PC-3 (cell line): ENCODE measurements around the gene RHBG.

ENCODE experiments used
- EZH2 ChIP-seq: fragments of 300-600 bp; sonication (generic); IDR thresholded peaks from one replicate; pipeline ENCODE4 v1.6.1; 2017; ENCODE audit warnings: antibody characterized with exemption, mild to moderate bottlenecking, low read length; ENCODE audit not compliant: unreplicated experiment
- EZH2phosphoT487 ChIP-seq: fragments of 300-600 bp; sonication (generic); IDR thresholded peaks from 2 replicates; pipeline ENCODE4 v1.6.1; 2018; ENCODE audit warnings: mild to moderate bottlenecking, antibody characterized with exemption, low read length, borderline replicate concordance
- TF ChIP-seq, protein P1 (sequence below): fragments of 300-600 bp; sonication (generic); conservative IDR thresholded peaks from 2 replicates; pipeline ENCODE4 v1.5.1; 2017; ENCODE audit warnings: antibody characterized with exemption, low read depth, mild to moderate bottlenecking, low read length

DNA sequence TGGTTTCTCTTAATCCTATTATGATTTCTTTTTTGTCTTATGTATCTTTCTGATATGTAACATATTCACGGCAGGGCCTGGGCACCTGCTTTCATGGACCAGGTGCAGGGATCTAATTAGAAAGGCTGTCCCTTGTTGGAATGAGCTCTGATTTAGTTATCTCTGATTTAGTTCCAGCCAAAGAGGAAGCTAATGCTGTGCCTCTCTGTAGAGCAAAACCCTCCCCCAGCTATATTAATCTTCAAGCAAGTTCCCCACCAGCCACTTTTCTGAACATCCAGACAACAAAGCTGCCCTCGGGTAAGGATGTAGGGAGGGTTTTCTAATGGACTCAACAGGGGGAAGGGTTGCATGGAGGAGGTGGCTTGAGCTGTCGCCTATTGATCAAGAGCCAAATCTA is 24.6 kb upstream of the RHBG start:
- TF ChIP-seq, protein P1, sequence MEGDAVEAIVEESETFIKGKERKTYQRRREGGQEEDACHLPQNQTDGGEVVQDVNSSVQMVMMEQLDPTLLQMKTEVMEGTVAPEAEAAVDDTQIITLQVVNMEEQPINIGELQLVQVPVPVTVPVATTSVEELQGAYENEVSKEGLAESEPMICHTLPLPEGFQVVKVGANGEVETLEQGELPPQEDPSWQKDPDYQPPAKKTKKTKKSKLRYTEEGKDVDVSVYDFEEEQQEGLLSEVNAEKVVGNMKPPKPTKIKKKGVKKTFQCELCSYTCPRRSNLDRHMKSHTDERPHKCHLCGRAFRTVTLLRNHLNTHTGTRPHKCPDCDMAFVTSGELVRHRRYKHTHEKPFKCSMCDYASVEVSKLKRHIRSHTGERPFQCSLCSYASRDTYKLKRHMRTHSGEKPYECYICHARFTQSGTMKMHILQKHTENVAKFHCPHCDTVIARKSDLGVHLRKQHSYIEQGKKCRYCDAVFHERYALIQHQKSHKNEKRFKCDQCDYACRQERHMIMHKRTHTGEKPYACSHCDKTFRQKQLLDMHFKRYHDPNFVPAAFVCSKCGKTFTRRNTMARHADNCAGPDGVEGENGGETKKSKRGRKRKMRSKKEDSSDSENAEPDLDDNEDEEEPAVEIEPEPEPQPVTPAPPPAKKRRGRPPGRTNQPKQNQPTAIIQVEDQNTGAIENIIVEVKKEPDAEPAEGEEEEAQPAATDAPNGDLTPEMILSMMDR = no peak
- no peak for TF ChIP-seq EZH2phosphoT487
- TF ChIP-seq EZH2 = no peak
